ENCODE measurements around the gene S100A2. TPM values are rescaled to one million over a fixed set of nuclear protein-coding genes. Genes with fewer than 3 reads are reported as not detected.

S100A2 gene
- total and polyA plus RNA-seq, 2 experiments from 2014 or later, result 0.66 to 0.89 TPM

DNA sequence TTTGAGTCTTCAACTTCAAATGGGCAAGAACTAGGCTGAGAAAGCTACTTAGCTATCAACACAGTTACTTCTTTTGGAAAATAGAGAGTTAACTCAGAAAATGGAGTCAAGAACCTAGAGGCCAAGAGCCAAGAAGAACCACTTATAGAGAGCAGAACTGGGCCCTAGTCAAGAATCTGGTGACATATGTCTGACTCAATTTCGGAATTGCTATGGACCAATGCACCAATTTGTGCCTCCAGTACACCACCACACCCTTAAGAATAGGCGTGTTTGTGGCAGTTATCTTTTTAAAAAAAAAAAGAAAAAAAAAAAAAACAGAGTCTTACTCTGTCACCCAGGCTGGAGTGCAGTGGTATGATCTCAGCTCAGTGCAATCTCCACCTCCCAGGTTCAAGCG lies 7.8 kb downstream of the S100A2 start:
- Histone ChIP-seq H3K27ac (ENCODE audit: low read depth) (no peak overlapping the region), H3K9me2 (ENCODE audit: insufficient read depth) (no peaks in the 10 kb centered on the region), H2AFZ (peak overlapping the region; percentile 12; the same call in 1 of the 2 replicates), H3K4me1 (ENCODE audit: insufficient read depth) (no peaks in the 10 kb centered on the region), H3K4me2 (no peak overlapping the region), H3K4me3 (no peak overlapping the region), H3K79me2 (replicated peaks; ENCODE audit: insufficient read depth) (no peaks in the 10 kb centered on the region), H3K27me3 (ENCODE audit: insufficient read depth) (no peaks in the 10 kb centered on the region), H3F3A (replicated peaks; ENCODE audit: low read depth) (no peaks in the 10 kb centered on the region), H3K36me3 (ENCODE audit: insufficient read depth) (no peaks in the 10 kb centered on the region), H4K20me1 (replicated peaks; ENCODE audit: insufficient read depth) (no peaks in the 10 kb centered on the region)
- ATAC-seq, result no peak
- H3K36me3 Mint-ChIP-seq (ENCODE audit: low read depth), result no peaks in the 10 kb centered on the region
- H3K27ac Mint-ChIP-seq, result no peak overlapping the region
- peaks cover 5% of the 10 kb centered on the region; the same call in 2 of the 3 replicates for H3K4me1 Mint-ChIP-seq
- DNase-seq (ENCODE audit: low spot score), result no peak
- TF ChIP-seq, protein P1, sequence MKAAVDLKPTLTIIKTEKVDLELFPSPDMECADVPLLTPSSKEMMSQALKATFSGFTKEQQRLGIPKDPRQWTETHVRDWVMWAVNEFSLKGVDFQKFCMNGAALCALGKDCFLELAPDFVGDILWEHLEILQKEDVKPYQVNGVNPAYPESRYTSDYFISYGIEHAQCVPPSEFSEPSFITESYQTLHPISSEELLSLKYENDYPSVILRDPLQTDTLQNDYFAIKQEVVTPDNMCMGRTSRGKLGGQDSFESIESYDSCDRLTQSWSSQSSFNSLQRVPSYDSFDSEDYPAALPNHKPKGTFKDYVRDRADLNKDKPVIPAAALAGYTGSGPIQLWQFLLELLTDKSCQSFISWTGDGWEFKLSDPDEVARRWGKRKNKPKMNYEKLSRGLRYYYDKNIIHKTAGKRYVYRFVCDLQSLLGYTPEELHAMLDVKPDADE (IDR thresholded peaks at IDR 0.05), result no peak
- TF ChIP-seq, protein P2, sequence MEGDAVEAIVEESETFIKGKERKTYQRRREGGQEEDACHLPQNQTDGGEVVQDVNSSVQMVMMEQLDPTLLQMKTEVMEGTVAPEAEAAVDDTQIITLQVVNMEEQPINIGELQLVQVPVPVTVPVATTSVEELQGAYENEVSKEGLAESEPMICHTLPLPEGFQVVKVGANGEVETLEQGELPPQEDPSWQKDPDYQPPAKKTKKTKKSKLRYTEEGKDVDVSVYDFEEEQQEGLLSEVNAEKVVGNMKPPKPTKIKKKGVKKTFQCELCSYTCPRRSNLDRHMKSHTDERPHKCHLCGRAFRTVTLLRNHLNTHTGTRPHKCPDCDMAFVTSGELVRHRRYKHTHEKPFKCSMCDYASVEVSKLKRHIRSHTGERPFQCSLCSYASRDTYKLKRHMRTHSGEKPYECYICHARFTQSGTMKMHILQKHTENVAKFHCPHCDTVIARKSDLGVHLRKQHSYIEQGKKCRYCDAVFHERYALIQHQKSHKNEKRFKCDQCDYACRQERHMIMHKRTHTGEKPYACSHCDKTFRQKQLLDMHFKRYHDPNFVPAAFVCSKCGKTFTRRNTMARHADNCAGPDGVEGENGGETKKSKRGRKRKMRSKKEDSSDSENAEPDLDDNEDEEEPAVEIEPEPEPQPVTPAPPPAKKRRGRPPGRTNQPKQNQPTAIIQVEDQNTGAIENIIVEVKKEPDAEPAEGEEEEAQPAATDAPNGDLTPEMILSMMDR (conservative IDR thresholded peaks at IDR 0.05; ENCODE audit: low read depth in 2 of 2), result no peak
- TF ChIP-seq, protein P3, sequence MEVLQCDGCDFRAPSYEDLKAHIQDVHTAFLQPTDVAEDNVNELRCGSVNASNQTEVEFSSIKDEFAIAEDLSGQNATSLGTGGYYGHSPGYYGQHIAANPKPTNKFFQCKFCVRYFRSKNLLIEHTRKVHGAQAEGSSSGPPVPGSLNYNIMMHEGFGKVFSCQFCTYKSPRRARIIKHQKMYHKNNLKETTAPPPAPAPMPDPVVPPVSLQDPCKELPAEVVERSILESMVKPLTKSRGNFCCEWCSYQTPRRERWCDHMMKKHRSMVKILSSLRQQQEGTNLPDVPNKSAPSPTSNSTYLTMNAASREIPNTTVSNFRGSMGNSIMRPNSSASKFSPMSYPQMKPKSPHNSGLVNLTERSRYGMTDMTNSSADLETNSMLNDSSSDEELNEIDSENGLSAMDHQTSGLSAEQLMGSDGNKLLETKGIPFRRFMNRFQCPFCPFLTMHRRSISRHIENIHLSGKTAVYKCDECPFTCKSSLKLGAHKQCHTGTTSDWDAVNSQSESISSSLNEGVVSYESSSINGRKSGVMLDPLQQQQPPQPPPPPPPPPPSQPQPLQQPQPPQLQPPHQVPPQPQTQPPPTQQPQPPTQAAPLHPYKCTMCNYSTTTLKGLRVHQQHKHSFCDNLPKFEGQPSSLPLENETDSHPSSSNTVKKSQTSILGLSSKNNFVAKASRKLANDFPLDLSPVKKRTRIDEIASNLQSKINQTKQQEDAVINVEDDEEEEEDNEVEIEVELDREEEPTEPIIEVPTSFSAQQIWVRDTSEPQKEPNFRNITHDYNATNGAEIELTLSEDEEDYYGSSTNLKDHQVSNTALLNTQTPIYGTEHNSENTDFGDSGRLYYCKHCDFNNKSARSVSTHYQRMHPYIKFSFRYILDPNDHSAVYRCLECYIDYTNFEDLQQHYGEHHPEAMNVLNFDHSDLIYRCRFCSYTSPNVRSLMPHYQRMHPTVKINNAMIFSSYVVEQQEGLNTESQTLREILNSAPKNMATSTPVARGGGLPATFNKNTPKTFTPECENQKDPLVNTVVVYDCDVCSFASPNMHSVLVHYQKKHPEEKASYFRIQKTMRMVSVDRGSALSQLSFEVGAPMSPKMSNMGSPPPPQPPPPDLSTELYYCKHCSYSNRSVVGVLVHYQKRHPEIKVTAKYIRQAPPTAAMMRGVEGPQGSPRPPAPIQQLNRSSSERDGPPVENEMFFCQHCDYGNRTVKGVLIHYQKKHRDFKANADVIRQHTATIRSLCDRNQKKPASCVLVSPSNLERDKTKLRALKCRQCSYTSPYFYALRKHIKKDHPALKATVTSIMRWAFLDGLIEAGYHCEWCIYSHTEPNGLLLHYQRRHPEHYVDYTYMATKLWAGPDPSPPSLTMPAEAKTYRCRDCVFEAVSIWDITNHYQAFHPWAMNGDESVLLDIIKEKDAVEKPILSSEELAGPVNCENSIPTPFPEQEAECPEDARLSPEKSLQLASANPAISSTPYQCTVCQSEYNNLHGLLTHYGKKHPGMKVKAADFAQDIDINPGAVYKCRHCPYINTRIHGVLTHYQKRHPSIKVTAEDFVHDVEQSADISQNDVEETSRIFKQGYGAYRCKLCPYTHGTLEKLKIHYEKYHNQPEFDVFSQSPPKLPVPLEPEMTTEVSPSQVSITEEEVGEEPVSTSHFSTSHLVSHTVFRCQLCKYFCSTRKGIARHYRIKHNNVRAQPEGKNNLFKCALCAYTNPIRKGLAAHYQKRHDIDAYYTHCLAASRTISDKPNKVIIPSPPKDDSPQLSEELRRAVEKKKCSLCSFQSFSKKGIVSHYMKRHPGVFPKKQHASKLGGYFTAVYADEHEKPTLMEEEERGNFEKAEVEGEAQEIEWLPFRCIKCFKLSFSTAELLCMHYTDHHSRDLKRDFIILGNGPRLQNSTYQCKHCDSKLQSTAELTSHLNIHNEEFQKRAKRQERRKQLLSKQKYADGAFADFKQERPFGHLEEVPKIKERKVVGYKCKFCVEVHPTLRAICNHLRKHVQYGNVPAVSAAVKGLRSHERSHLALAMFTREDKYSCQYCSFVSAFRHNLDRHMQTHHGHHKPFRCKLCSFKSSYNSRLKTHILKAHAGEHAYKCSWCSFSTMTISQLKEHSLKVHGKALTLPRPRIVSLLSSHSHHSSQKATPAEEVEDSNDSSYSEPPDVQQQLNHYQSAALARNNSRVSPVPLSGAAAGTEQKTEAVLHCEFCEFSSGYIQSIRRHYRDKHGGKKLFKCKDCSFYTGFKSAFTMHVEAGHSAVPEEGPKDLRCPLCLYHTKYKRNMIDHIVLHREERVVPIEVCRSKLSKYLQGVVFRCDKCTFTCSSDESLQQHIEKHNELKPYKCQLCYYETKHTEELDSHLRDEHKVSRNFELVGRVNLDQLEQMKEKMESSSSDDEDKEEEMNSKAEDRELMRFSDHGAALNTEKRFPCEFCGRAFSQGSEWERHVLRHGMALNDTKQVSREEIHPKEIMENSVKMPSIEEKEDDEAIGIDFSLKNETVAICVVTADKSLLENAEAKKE (CRISPR knock-in tag; IDR thresholded peaks at IDR 0.05), result no peak
- TF ChIP-seq POLR2AphosphoS5 (IDR thresholded peaks at IDR 0.05; ENCODE audit: low read depth), result no peak
- no peak for TF ChIP-seq EZH2 (IDR thresholded peaks at IDR 0.05; ENCODE audit: low read depth, unreplicated experiment)
- TF ChIP-seq JUNB (IDR thresholded peaks at IDR 0.05; ENCODE audit: unreplicated experiment), result no peak
- TF ChIP-seq STAT1 (IDR thresholded peaks at IDR 0.05; ENCODE audit: unreplicated experiment), result no peak
- H3K27me3 Mint-ChIP-seq (ENCODE audit: insufficient read depth, low read depth, poor library complexity), result peaks cover 6% of the 10 kb centered on the region
- no peak overlapping the region for H3K4me3 Mint-ChIP-seq
- no peaks in the 10 kb centered on the region for H3K9me3 Mint-ChIP-seq

All from GM23338 (cell line).